CD4-positive, alpha-beta T cell treated with Interleukin-4 for 1 hour (primary cell): ENCODE measurements around the gene PRAMEF14.
"Not testable (repeated sequence)": the region's sequence is repeated elsewhere in the genome, so short reads cannot be mapped to it uniquely, and the experiment has no call there.

ENCODE experiments used
- DNase-seq, 2 donors: peaks; one replicate each; pipeline ENCODE4 v3.0.0-alpha.2; 2020 to 2022

PRAMEF14 gene

GRCh38 chr1:13347034-13347433 lies at the start of gene PRAMEF14:
Gene PRAMEF14, minus strand, starts transcription at chr1:13347134. Its CDS starts 1,820 bp downstream, at chr1:13345314.
- not testable (repeated sequence) for DNase-seq

GRCh38 chr1:13395311-13395710 lies 48.4 kb upstream of the PRAMEF14 start:
- DNase-seq = not testable (repeated sequence)

GRCh38 chr1:13394761-13395160 lies 47.8 kb upstream of the PRAMEF14 start:
- DNase-seq = not testable (repeated sequence)

- DNase-seq = not testable (repeated sequence)
Observed at GRCh38 chr1:13393004-13393403, 46.1 kb upstream of the PRAMEF14 start.

GRCh38 chr1:13389332-13389731 lies 42.4 kb upstream of the PRAMEF14 start, which contains the start of gene PRAMEF17:
Gene PRAMEF17, plus strand, starts transcription at chr1:13389632. Its CDS starts 26 bp downstream, at chr1:13389658.
- DNase-seq = not testable (repeated sequence)

- not testable (repeated sequence) for DNase-seq
Observed at GRCh38 chr1:13380380-13380779, 33.4 kb upstream of the PRAMEF14 start.

- DNase-seq = not testable (repeated sequence)
Observed at GRCh38 chr1:13378983-13379382, 32.0 kb upstream of the PRAMEF14 start.

- DNase-seq = not testable (repeated sequence)
Observed at GRCh38 chr1:13368544-13368943, 21.6 kb upstream of the PRAMEF14 start.

GRCh38 chr1:13366536-13366935 lies 19.6 kb upstream of the PRAMEF14 start:
- DNase-seq = not testable (repeated sequence)

- not testable (repeated sequence) for DNase-seq
Observed at GRCh38 chr1:13364928-13365327, 18.0 kb upstream of the PRAMEF14 start.

- not testable (repeated sequence) for DNase-seq
Observed at GRCh38 chr1:13362364-13362763, 15.4 kb upstream of the PRAMEF14 start.

GRCh38 chr1:13356774-13357173 lies 9.8 kb upstream of the PRAMEF14 start:
- DNase-seq = peak in 1 of 2 donors; percentile 28

GRCh38 chr1:13354475-13354874 lies 7.5 kb upstream of the PRAMEF14 start:
- DNase-seq = not testable (repeated sequence)

GRCh38 chr1:13353476-13353875 lies 6.5 kb upstream of the PRAMEF14 start:
- DNase-seq = not testable (repeated sequence)

- not testable (repeated sequence) for DNase-seq
Observed at GRCh38 chr1:13342496-13342895, 4.4 kb downstream of the PRAMEF14 start.

- not testable (repeated sequence) for DNase-seq
Observed at GRCh38 chr1:13315281-13315680, 31.7 kb downstream of the PRAMEF14 start, which contains the start of gene PRAMEF15. Gene PRAMEF15, plus strand, starts transcription at chr1:13315581. Its CDS starts 2,827 bp downstream, at chr1:13318408.

GRCh38 chr1:13303239-13303638 lies 43.7 kb downstream of the PRAMEF14 start, which contains the start of gene PRAMEF33:
Gene PRAMEF33, plus strand, starts transcription at chr1:13303539. Its CDS starts 2,416 bp downstream, at chr1:13305955.
- DNase-seq = not testable (repeated sequence)

- not testable (repeated sequence) for DNase-seq
Observed at GRCh38 chr1:13302197-13302596, 44.7 kb downstream of the PRAMEF14 start.

GRCh38 chr1:13298699-13299098 lies 48.2 kb downstream of the PRAMEF14 start:
- not testable (repeated sequence) for DNase-seq

- DNase-seq = not testable (repeated sequence)
Observed at GRCh38 chr1:13297216-13297931, 49.6 kb downstream of the PRAMEF14 start.
